ENCODE results near the gene MRPL14. TPM values are rescaled to one million over a fixed set of nuclear protein-coding genes. Genes with fewer than 3 reads are reported as not detected.
A peak's percentile ranks its signal among the peaks of the same experiment; 100 is the strongest.

Gene MRPL14
- 67.3 and 70.3 TPM in 2 replicates for total RNA-seq

DNA sequence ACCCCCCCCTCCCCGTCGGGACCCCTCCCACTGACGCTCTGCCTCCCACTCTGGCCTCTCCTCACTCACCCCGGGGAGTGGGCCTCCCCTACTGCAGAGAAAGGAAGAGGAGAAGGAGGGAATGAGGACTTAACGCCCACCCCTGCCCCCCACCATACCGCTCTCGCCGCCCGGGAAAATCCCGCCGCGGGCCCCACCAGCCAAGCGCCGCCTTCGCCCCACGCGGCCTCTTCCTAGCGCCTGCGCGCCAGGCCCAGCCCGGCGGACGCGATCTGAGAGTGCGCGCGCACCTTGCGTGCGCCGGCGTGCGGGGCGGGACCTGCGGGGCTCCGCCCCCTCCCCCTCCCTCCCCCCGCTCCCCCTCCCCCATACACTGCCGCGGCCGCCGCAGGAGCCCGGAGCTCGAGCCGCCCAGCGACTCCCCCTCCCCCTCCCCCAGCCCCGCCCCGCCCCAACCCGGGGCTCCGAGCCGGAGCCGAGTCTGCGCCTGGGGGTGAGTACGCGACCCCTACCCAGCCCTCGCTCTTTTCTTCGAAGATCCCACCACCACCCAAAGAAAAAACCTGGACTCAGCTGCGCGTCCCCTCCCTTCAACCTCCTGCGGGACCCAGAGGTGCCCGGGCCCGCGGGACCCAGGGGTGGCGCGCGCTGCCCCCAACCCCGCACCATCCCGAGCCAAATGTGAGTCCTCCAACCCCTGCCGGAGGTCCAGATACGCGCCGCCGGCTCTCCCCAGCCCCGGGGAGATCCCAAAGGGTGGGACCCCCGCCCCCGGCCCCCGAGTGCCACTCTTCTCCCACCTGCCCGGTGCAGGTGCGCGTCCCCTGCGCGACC, at the start of gene MRPL14, which contains the start of gene TMEM63B:
Gene MRPL14 (minus strand): TSS at position 267 of the 834 bp plus-strand sequence. CDS start 10,841 bp downstream, outside the sequence.
Gene TMEM63B (plus strand): TSS at position 369 of the 834 bp plus-strand sequence. CDS start 7,031 bp downstream, outside the sequence.
- DNase-seq (ENCODE audit: low spot score), result peak; percentile 86
- peaks cover 40% of the 10 kb centered on the region for H3K36me3 Mint-ChIP-seq (ENCODE audit: low read depth)
- H3K27me3 Mint-ChIP-seq (ENCODE audit: low read depth), result no peaks in the 10 kb centered on the region
- H3K9me3 Mint-ChIP-seq, result no peaks in the 10 kb centered on the region
- intact Hi-C loops (cut with micrococcal nuclease), result loop anchor here (2.0 to 5.0 kb wide), 4 partner anchors 119 to 499 kb away; partner anchors contain the start of genes CDC5L, GTPBP2, HSP90AB1 and NFKBIE
- H3K4me1 Mint-ChIP-seq (ENCODE audit: low read depth), result peaks cover 43% of the 10 kb centered on the region
- peak within 1 kb of the TSS; percentile 85 for H3K4me3 Mint-ChIP-seq (ENCODE audit: low read depth)
- H3K27ac Mint-ChIP-seq, result peak within 1 kb of the TSS; percentile 93

DNA sequence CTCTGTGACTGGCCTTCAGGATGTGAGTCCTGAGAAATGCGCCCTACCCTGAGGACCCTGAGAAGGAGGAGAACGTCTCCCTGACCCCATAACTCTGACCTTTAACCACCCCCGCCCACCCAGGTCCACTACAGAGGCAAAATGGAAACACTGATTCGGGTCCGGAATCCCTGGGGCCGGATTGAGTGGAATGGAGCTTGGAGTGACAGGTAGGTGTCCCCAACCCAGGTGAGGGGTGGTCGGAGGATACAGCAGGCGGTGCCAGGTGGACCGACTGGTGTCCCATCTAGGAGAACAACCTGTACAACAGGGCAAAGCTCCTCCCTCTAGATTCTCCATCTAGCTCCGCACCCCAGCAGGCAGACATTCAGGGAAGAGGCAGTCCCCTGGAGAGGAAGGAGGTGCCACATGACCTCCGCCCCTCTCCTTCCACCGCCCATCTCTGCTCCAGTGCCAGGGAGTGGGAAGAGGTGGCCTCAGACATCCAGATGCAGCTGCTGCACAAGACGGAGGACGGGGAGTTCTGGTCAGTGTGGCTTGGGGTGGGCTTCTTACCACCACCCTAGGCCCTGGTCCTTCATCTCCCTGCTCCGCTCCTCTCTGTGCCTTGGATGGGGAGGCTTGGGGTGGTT, 49.0 kb upstream of the MRPL14 start:
- intact Hi-C loops (cut with micrococcal nuclease), result no loop called here
- H3K4me3 Mint-ChIP-seq (ENCODE audit: low read depth), result no peak overlapping the region
- no peaks in the 10 kb centered on the region for H3K9me3 Mint-ChIP-seq
- no peak for DNase-seq (ENCODE audit: low spot score)
- no peaks in the 10 kb centered on the region for H3K36me3 Mint-ChIP-seq (ENCODE audit: low read depth)
- H3K27me3 Mint-ChIP-seq (ENCODE audit: low read depth), result no peaks in the 10 kb centered on the region
- H3K4me1 Mint-ChIP-seq (ENCODE audit: low read depth), result peaks cover 18% of the 10 kb centered on the region
- no peak overlapping the region for H3K27ac Mint-ChIP-seq

DNA sequence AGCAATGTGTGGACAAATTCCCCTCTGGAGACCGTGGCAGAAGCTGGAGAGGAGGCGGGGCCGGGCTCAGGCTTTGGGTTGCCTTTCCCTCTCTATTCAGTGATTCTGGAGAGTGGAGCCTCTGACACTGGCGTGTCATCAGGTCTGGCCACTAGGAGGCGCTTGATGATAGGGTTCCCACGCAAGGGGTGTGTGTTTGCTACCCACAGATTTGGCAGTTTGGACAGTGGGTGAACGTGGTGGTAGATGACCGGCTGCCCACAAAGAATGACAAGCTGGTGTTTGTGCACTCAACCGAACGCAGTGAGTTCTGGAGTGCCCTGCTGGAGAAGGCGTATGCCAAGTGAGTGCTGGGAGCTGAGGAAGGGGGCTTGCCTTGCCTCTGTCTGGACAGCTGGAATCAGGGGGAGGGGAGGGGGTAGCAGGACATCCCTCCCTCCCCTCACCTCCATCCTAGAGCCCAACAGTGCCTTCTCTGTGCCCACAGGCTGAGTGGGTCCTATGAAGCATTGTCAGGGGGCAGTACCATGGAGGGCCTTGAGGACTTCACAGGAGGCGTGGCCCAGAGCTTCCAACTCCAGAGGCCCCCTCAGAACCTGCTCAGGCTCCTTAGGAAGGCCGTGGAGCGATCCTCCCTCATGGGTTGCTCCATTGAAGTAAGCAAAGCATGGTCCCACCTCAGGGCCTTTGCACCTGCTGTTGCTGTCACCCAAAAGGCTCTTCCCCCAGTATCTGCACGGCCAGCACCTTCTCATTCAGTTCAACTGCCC, 45.7 kb upstream of the MRPL14 start:
- peaks cover 18% of the 10 kb centered on the region for H3K4me1 Mint-ChIP-seq (ENCODE audit: low read depth)
- peak overlapping the region; percentile 9 for H3K27ac Mint-ChIP-seq
- no peaks in the 10 kb centered on the region for H3K36me3 Mint-ChIP-seq (ENCODE audit: low read depth)
- peak; percentile 62 for DNase-seq (ENCODE audit: low spot score)
- intact Hi-C loops (cut with micrococcal nuclease), result loop anchor here (1.0 to 2.0 kb wide), 4 partner anchors 49 to 166 kb away; partner anchors contain the start of gene SLC35B2
- H3K4me3 Mint-ChIP-seq (ENCODE audit: low read depth), result no peak overlapping the region
- no peaks in the 10 kb centered on the region for H3K9me3 Mint-ChIP-seq
- peaks cover 3% of the 10 kb centered on the region for H3K27me3 Mint-ChIP-seq (ENCODE audit: low read depth)

DNA sequence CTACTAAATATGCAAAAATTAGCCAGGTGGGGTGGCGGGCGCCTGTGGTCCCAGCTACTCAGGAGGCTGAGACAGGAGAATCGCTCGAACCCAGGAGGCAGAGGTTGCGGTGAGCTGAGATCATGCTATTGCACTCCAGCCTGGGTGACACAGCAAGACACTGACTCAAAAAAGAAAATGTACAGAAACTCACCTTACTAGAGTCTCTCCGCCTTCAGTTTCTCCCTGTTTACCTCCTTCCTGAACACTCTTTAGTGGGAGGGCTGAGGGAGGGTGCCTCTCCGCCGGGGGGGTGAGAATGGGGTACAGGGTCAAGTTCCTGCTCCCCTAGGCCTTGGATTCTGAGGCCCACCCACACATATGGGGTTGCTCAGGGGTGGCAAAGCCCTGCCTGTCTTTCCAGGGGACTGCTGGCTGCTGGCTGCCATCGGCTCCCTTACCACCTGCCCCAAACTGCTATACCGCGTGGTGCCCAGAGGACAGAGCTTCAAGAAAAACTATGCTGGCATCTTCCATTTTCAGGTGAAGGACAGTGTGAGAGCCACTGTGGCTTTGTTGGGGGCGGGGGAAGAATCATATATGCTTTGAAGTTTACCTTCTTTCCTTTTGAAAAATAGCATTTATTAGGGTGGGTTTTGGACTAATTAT, 44.8 kb upstream of the MRPL14 start:
- Mint-ChIP-seq H3K9me3 (no peaks in the 10 kb centered on the region), H3K4me1 (ENCODE audit: low read depth) (peaks cover 14% of the 10 kb centered on the region), H3K36me3 (ENCODE audit: low read depth) (no peaks in the 10 kb centered on the region), H3K4me3 (ENCODE audit: low read depth) (no peak overlapping the region), H3K27ac (no peak overlapping the region), H3K27me3 (ENCODE audit: low read depth) (peaks cover 3% of the 10 kb centered on the region)
- intact Hi-C loops (cut with micrococcal nuclease), result loop anchor here (1.0 to 2.0 kb wide), 4 partner anchors 50 to 167 kb away; partner anchors contain the start of gene SLC35B2
- DNase-seq (ENCODE audit: low spot score), result no peak

DNA sequence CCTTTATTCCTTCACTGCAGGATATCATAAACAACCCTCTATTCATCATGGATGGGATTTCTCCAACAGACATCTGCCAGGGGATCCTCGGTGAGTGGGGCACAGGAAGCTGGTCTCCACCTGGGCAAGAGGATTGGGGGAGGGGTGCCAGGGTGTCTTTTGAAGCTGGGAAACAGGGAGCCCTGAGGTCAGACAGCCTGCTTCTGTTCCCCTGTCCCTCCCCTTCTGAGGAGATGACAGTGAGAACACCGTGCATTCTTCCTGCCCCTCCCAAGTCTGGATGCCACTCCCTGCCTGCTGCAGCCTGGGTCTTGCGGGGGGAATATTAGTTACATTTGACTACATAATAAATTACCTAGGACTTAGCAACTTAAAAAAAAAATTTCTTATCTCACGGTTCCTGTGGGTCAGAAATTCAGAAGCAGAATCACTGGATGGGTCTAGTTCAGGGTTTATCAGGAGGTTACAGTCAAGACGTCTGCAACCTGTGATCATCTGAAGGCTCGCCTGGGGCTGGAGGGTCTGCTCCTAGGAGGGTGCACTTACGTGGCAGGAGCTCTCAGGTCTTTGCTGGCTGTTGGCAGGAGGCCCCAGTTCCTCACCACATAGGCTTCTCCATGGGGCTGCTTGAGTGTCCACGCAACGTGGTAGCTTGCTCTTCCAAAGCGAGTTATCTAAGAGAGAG, 42.8 kb upstream of the MRPL14 start:
- Mint-ChIP-seq H3K9me3 (no peaks in the 10 kb centered on the region), H3K36me3 (ENCODE audit: low read depth) (no peaks in the 10 kb centered on the region), H3K4me3 (ENCODE audit: low read depth) (no peak overlapping the region), H3K27me3 (ENCODE audit: low read depth) (peaks cover 9% of the 10 kb centered on the region), H3K4me1 (ENCODE audit: low read depth) (peaks cover 15% of the 10 kb centered on the region), H3K27ac (no peak overlapping the region)
- no peak for DNase-seq (ENCODE audit: low spot score)
- intact Hi-C loops (cut with micrococcal nuclease), result no loop called here

DNA sequence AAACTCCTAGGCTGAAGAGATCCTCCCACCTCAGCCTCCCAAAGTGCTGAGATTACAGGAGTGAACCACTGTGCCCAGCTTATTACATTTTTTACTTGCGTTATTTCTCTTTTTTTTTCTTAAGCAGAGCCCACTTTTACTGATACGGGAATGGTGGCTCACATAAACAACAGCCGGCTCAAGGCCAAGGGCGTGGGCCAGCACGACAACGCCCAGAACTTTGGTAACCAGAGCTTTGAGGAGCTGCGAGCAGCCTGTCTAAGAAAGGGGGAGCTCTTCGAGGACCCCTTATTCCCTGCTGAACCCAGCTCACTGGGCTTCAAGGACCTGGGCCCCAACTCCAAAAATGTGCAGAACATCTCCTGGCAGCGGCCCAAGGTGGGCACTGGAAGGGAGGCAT, 41.9 kb upstream of the MRPL14 start:
- DNase-seq (ENCODE audit: low spot score), result no peak
- peaks cover 14% of the 10 kb centered on the region for H3K27me3 Mint-ChIP-seq (ENCODE audit: low read depth)
- intact Hi-C loops (cut with micrococcal nuclease), result no loop called here
- no peak overlapping the region for H3K4me3 Mint-ChIP-seq (ENCODE audit: low read depth)
- no peaks in the 10 kb centered on the region for H3K9me3 Mint-ChIP-seq
- H3K4me1 Mint-ChIP-seq (ENCODE audit: low read depth), result peaks cover 15% of the 10 kb centered on the region
- H3K36me3 Mint-ChIP-seq (ENCODE audit: low read depth), result no peaks in the 10 kb centered on the region
- no peak overlapping the region for H3K27ac Mint-ChIP-seq

DNA sequence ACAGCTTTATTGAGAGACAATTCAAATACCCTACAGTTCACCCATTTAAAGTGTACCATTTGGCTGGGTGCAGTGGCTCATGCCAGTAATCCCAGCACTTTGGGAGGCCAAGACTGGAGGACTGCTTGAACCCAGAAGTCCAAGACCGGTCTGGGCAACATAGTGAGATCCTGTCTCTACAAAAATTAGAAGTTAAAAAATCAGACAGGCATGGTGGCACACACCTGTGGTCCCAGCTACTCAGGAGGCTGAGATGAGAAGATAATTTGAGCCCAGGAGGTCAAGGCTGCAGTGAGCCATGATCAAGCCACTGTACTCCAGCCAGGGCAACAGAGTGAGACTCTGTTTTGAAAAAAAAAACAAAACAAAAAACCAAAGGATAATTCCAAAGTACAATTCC, 40.3 kb upstream of the MRPL14 start:
- intact Hi-C loops (cut with micrococcal nuclease), result no loop called here
- Mint-ChIP-seq H3K27ac (no peak overlapping the region), H3K4me1 (ENCODE audit: low read depth) (peaks cover 12% of the 10 kb centered on the region), H3K36me3 (ENCODE audit: low read depth) (no peaks in the 10 kb centered on the region), H3K4me3 (ENCODE audit: low read depth) (no peak overlapping the region), H3K27me3 (ENCODE audit: low read depth) (peaks cover 20% of the 10 kb centered on the region), H3K9me3 (no peaks in the 10 kb centered on the region)
- DNase-seq (ENCODE audit: low spot score), result no peak

DNA sequence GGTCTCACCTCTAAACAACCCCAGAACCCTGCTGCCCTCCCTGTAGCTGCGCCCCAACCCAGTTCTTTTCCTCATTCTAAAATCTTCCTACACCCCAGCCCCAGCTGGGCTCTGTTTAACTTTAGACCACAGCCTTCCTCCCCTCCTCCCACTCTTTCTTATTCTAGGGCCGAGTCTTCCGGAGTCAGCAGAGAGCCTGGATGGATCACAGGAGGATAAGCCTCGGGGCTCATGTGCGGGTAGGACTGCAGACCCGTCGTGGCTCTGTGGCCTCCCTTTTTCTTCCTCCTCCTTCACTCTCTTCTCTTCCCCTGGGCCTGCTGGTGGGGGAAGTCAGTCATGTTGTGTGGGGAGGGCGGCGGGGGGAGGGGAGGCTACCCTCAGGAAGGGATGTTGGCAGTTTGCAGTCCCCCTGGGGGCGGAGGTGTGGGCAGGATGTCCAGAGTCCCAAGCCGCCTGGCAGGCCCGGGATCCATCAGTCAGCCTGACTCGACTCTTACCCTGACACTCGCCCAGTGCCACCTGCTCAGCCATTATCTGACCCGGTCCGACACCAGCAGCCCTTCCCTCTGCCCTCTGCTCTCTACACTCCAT, 39.4 kb upstream of the MRPL14 start:
- H3K4me3 Mint-ChIP-seq (ENCODE audit: low read depth), result no peak overlapping the region
- H3K27ac Mint-ChIP-seq, result no peak overlapping the region
- no peaks in the 10 kb centered on the region for H3K36me3 Mint-ChIP-seq (ENCODE audit: low read depth)

DNA sequence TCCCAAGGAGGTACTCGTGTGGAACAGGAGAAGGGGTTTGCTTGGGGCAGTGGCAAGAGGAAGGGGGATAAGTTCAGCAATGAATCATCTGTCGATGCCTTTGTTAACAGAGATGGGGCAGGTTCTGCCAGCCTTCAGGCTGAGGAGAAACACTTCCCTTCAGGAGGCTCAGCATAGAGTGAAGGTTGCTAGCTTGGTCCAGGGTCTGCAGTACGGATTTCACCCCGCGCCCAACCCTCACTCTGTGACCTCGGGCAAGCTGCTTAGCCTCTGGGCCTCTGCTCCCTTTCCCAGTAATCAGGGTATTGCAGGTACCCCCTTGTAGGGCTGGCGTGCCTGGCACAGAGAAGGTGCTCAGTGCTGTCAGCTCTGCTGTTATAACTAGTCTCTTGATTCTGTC, 38.9 kb upstream of the MRPL14 start:
- H3K4me1 Mint-ChIP-seq (ENCODE audit: low read depth), result peaks cover 15% of the 10 kb centered on the region
- DNase-seq (ENCODE audit: low spot score), result no peak
- no peaks in the 10 kb centered on the region for H3K9me3 Mint-ChIP-seq
- intact Hi-C loops (cut with micrococcal nuclease), result no loop called here
- no peak overlapping the region for H3K27ac Mint-ChIP-seq
- no peaks in the 10 kb centered on the region for H3K36me3 Mint-ChIP-seq (ENCODE audit: low read depth)
- H3K27me3 Mint-ChIP-seq (ENCODE audit: low read depth), result peaks cover 21% of the 10 kb centered on the region
- H3K4me3 Mint-ChIP-seq (ENCODE audit: low read depth), result no peak overlapping the region

More for the DNA sequence above, 39.4 kb upstream of the MRPL14 start:
- Mint-ChIP-seq H3K9me3 (no peaks in the 10 kb centered on the region), H3K4me1 (ENCODE audit: low read depth) (peaks cover 9% of the 10 kb centered on the region), H3K27me3 (ENCODE audit: low read depth) (peaks cover 21% of the 10 kb centered on the region)
- intact Hi-C loops (cut with micrococcal nuclease), result no loop called here
- no peak for DNase-seq (ENCODE audit: low spot score)

DNA sequence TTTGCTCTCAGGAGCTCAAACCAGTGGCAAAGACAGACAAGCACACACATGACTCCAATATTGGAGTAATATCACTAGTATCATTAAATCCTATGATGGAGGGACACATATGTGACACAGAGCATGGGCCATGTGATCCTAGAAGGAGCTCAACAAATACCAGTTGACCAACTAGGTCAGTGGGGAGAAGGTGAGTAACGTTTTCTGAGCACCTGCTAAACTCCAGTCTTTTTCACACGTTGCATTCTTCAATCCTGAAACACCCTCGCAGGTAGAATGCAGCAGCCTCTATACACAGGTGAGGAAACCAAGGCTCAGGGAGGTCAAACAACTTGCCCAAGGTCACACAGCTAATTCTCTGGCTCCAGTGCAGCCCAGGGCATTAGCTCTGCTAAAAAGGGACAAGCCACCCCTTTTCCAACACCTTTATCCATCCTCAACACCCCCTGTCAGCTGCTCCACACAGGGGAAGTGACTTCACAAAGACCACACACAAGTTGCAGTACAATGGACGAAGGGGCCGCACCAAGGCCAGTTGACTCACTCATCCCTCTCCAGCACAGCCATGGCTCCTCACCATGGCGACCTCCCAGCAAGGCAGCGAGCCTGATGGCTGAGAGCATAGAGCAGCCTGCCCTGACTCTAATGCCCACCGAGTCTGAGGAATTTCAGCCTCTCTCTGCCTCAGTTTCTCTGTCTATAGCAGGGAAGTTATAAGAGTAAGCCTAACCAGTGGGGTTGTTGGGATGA, 35.8 kb upstream of the MRPL14 start:
- Mint-ChIP-seq H3K4me3 (ENCODE audit: low read depth) (no peak overlapping the region), H3K4me1 (ENCODE audit: low read depth) (peaks cover 21% of the 10 kb centered on the region), H3K27me3 (ENCODE audit: low read depth) (peaks cover 17% of the 10 kb centered on the region), H3K9me3 (no peaks in the 10 kb centered on the region), H3K36me3 (ENCODE audit: low read depth) (no peaks in the 10 kb centered on the region), H3K27ac (no peak overlapping the region)
- no peak for DNase-seq (ENCODE audit: low spot score)
- intact Hi-C loops (cut with micrococcal nuclease), result no loop called here

DNA sequence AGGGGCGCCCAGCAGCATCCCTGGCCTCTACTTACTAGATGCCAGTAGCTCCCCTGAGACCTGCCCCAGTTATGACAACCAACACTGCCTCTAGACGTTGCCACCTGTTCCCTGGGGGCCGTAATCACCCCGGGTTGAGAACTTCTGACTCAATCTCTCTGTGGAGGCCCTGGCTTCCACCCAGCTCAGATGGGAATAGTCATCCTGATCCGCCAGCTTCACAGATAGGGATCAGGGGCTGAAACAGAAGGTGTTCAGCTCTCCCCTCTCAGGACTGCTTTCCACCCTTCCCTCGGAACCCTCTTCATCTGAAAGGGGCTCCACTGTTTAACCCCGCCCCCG, 34.7 kb upstream of the MRPL14 start:
- Mint-ChIP-seq H3K4me1 (ENCODE audit: low read depth) (peaks cover 21% of the 10 kb centered on the region), H3K9me3 (no peaks in the 10 kb centered on the region), H3K36me3 (ENCODE audit: low read depth) (no peaks in the 10 kb centered on the region), H3K4me3 (ENCODE audit: low read depth) (no peak overlapping the region), H3K27me3 (ENCODE audit: low read depth) (peaks cover 17% of the 10 kb centered on the region), H3K27ac (peak overlapping the region; percentile 12)
- DNase-seq (ENCODE audit: low spot score), result no peak
- intact Hi-C loops (cut with micrococcal nuclease), result loop anchor here (1.0 kb wide), 1 partner anchor 75 kb away; no protein-coding TSS in a partner anchor
